ENCODE measurements around the gene WDR26.

GRCh38 chr1:224459966-224460365, 25.4 kb upstream of the WDR26 start:
- no peak for TF ChIP-seq EZH2 (IDR thresholded peaks at IDR 0.05; ENCODE audit: insufficient read depth, low read length)
- TF ChIP-seq, protein P1, sequence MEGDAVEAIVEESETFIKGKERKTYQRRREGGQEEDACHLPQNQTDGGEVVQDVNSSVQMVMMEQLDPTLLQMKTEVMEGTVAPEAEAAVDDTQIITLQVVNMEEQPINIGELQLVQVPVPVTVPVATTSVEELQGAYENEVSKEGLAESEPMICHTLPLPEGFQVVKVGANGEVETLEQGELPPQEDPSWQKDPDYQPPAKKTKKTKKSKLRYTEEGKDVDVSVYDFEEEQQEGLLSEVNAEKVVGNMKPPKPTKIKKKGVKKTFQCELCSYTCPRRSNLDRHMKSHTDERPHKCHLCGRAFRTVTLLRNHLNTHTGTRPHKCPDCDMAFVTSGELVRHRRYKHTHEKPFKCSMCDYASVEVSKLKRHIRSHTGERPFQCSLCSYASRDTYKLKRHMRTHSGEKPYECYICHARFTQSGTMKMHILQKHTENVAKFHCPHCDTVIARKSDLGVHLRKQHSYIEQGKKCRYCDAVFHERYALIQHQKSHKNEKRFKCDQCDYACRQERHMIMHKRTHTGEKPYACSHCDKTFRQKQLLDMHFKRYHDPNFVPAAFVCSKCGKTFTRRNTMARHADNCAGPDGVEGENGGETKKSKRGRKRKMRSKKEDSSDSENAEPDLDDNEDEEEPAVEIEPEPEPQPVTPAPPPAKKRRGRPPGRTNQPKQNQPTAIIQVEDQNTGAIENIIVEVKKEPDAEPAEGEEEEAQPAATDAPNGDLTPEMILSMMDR (IDR thresholded peaks at IDR 0.05; ENCODE audit: insufficient read depth, low read depth, low read length), result no peak
